ENCODE results near the gene NSMCE4A. TPM values are rescaled to one million over a fixed set of nuclear protein-coding genes. Genes with fewer than 3 reads are reported as not detected.
A peak's percentile ranks its signal among the peaks of the same experiment; 100 is the strongest.

NSMCE4A gene
- total and polyA plus RNA-seq, 9 of the 15 experiments (the other 6 are each of a cell fraction or from before 2014, with no cell fraction given): 8.4 to 88.5 (median 46.4) TPM

GRCh38 chr10:121974535-121975294 is at the start of gene NSMCE4A (continued):
- peak; percentile 55 to 93 (median 62); a peak in 5 of 6 replicates for TF ChIP-seq CTCF (IDR thresholded peaks at IDR 0.05 in 2 of 3, conservative IDR thresholded peaks at IDR 0.05 in 1 of 3; ENCODE audit: insufficient read depth in 2 of 3, low read depth in 1 of 3, low read length in 3 of 3)
- no peak for TF ChIP-seq NFATC3 (IDR thresholded peaks at IDR 0.05)
- no peak for TF ChIP-seq SMARCA5 (IDR thresholded peaks at IDR 0.05)
- no peak for TF ChIP-seq ZNF785 (CRISPR knock-in tag; IDR thresholded peaks at IDR 0.05)
- no peak for TF ChIP-seq ZNF143 (CRISPR knock-in tag; IDR thresholded peaks at IDR 0.05)
- TF ChIP-seq SNIP1 (IDR thresholded peaks at IDR 0.05; ENCODE audit: low read depth): no peak
- no peak for TF ChIP-seq ZNF583 (CRISPR knock-in tag; IDR thresholded peaks at IDR 0.05)
- peak in 1 of 2 experiments; percentile 59; a peak in 1 of 4 replicates for TF ChIP-seq RCOR1 (IDR thresholded peaks at IDR 0.05; ENCODE audit: borderline replicate concordance in 1 of 2, low read depth in 2 of 2, low read length in 2 of 2)
- no peak for TF ChIP-seq ZNF76 (CRISPR knock-in tag; IDR thresholded peaks at IDR 0.05; ENCODE audit: borderline replicate concordance)
- no peak for TF ChIP-seq SAFB2 (IDR thresholded peaks at IDR 0.05; ENCODE audit: borderline replicate concordance, low read depth, low read length, severe bottlenecking)
- TF ChIP-seq NR3C1 (CRISPR knock-in tag; IDR thresholded peaks at IDR 0.05): 0 out of 2 replicates have a peak, but pooled peaks have one; percentile 53
- TF ChIP-seq ATF3 (IDR thresholded peaks at IDR 0.05): no peak
- no peak for TF ChIP-seq ATF3 (CRISPR knock-in tag; conservative IDR thresholded peaks at IDR 0.05)
- TF ChIP-seq MXD1 (CRISPR knock-in tag; IDR thresholded peaks at IDR 0.05; ENCODE audit: borderline replicate concordance, poor library complexity, severe bottlenecking): no peak
- TF ChIP-seq PURB (CRISPR knock-in tag; IDR thresholded peaks at IDR 0.05; ENCODE audit: low read depth): no peak
- TF ChIP-seq ELF1 (tag; IDR thresholded peaks at IDR 0.05): peak; percentile 35; the same call in 1 of the 2 replicates
- TF ChIP-seq POU5F1 (IDR thresholded peaks at IDR 0.05; ENCODE audit: borderline replicate concordance, low read depth, low read length, partially characterized antibody): no peak
- TF ChIP-seq SRF (CRISPR knock-in tag; IDR thresholded peaks at IDR 0.05): no peak
- TF ChIP-seq ZNF41 (CRISPR knock-in tag; conservative IDR thresholded peaks at IDR 0.05): no peak
- no peak for TF ChIP-seq RUNX1 (IDR thresholded peaks at IDR 0.05; ENCODE audit: low read depth)

Measured in K562 (cell line).